Measurements from ENCODE around the gene SLC6A1. TPM values are rescaled to one million over a fixed set of nuclear protein-coding genes. Genes with fewer than 3 reads are reported as not detected.

SLC6A1 gene
- 0.11 TPM in 1 of 2 replicates, not detected in the other for total RNA-seq (2014; rRNA removed; shearing (Covaris generic))

GRCh38 chr3:10992017-10992942 is at the start of gene SLC6A1:
Gene SLC6A1 (plus strand): TSS chr3:10992748. CDS start chr3:11017212, 24,464 bp downstream.
- peak; percentile 30 for DNase-seq (ENCODE audit: low read depth)

DNA sequence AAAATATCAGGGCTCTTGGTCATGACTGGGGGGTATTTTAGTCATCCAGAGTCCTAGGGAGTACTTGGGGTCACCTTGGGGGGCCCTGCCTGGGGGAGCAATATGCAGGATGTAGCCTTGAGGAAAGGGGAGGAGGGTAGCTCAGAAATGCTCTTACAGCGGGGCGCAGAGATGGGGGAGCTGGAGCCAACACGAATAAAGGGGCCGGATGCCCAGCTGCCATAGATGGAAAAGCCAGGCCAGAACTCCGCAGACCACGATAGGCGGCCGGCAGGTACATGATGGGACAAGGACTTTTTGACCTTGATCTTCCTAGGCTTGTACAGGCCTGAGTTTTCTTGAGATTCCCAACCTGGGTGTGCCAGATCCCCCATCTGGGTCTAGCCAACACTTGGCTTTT is 47.7 kb upstream of the SLC6A1 start:
- DNase-seq (ENCODE audit: low read depth), result no peak

- peak; percentile 59 for DNase-seq (ENCODE audit: low read depth)
Observed at GRCh38 chr3:10945683-10946287, 46.8 kb upstream of the SLC6A1 start.

- DNase-seq (ENCODE audit: low read depth), result no peak
Observed at GRCh38 chr3:10946526-10946925, 46.0 kb upstream of the SLC6A1 start.

DNA sequence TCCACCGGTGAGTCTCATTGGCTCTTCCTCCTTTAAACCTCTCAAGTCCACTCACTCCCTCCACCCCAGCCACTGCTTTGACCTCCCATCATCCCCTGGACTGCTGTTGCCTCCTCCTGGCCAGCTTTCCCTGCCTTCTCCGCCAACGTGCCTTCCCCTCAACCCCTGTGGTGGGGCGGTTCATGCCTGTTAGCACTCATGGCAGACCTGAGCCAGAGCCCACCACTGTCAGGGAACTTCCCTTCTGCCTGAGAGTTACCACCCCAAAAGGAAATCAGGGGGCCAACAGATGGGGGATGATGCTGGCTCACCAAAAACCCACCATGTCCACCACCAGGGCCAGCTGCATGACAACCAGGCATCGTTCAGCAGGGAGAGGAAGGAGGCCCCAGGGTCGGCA is 44.2 kb upstream of the SLC6A1 start:
- DNase-seq (ENCODE audit: low read depth), result no peak

GRCh38 chr3:10949197-10949596 is 43.4 kb upstream of the SLC6A1 start:
- no peak for DNase-seq (ENCODE audit: low read depth)

DNA sequence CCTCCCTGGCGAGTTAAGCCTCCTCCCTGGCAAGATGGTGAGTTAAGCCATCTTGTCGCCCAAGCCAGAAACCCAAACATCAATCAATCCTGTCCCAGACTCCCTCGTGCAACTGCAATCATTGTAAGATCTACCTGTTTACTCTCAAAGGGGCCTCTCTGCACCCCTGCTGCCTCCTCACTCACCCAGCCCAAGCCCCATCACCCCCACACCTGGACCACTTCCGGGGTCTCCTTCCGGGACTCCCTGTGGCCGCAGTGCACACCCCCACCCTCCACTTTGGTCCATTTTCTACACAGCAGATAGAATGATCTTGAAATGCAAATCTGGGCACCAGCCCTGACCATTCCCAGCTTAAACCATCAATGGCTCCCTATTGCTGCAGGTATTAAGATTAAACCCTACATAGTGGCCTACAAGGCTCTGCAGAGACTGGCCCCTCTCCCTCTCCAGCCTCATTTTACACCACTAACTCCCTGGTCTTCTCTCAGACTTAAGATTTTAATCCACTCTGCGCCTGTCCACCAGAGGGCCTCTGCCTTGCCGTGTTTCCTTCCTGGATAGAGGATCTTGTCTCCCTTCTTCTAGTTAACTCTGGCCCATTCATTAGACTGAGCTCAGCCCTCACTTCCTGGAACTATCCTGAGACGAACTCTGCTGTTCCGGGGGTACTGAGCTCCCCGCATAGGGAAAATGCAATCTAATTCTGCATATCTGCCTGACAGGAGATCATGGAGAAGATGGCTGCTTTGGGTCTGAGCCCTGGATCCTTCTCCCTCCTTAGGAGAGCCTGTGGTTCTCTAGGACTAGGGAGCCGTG is 41.9 kb upstream of the SLC6A1 start:
- peak; percentile 37 for DNase-seq (ENCODE audit: low read depth)

DNA sequence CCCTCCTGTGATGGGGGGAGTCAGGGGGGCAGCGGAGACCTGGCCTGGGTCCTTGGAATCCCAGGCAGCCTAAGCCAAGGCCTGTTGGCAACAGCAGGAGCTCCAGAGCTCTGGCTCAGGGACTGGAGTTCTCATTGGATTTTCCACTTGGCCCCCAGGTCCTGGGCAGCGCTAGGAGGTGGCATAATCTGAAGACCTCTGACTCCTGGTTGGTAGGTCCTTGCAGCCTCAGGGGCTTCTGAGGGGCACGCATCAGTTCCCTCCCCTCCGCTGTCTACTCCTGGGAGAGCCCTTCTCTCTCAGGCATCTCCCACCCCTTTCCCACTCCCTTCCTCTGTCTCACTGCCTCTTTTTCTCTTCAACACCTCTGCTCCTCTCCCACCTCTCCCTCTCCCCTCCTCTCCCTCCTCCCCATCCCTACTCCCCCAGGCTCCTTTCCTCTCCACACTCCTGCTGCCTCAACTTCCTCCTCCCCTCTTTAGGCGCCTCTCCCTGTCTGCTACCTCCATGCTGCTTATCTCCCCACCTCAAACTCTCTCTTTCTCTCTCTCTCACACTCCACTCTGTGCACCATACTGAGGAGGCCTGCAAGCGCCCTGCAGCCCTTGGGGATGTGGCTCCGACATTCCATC is 41.1 kb upstream of the SLC6A1 start:
- no peak for DNase-seq (ENCODE audit: low read depth)

DNA sequence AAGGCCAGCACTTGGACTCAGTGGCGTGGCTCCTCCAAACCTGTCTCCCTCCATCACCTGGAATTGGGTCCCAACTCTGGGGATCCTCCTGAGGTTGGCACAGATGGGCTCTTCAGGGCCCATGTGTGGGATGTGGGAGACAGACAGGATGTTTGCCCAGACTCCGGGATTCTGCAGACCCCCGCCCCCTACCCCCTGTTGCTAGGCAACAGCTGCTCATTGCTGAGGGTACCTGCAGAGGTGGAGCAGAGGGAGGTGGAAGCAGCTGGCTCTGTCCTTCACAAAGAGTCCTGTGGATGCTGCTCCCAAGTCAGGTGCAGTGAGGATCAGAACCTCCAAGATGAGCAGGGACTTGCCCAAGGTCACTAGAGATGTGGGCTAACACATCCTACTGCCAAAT is 40.0 kb upstream of the SLC6A1 start:
- DNase-seq (ENCODE audit: low read depth), result no peak

- DNase-seq (ENCODE audit: low read depth), result no peak
Observed at GRCh38 chr3:10954740-10955139, 37.8 kb upstream of the SLC6A1 start.

DNA sequence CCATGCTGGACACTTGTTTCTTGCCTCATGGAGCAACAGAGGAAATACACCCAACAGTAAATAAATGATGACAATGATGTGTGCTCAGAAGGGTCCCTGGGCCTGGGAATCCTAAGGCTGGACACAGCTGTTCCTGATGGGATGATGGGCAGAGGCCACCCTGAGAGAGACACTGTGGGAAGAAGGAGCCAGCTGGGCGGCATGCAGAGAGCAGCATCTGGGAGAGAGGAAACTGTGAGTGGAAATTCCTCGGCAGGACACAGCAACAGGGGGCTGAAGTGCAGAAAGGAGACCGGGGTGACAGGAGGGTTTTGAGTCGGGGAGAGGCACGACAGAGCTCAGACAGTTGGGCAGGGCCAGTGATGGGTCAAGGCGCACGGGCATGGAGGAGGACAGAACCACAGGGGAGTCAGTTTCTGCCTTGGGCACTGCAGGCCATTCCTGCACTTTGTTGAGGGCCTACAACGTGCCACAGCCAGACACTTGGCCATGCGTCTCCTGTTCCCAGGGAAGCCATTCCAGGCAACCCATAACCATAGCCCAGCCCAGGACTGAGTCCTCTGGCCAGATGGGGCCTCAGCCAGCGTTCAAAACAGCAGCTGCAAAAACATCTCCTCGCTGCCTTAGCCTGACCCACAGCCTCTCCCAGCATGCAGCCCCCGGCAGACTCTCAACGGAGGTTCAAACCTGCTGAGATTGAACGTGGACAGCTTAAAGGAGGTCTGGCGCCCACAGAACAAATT is 36.7 kb upstream of the SLC6A1 start:
- DNase-seq (ENCODE audit: low read depth), result no peak

- no peak for DNase-seq (ENCODE audit: low read depth)
Observed at GRCh38 chr3:10956531-10956930, 36.0 kb upstream of the SLC6A1 start.

- no peak for DNase-seq (ENCODE audit: low read depth)
Observed at GRCh38 chr3:10956986-10957385, 35.6 kb upstream of the SLC6A1 start.

DNA sequence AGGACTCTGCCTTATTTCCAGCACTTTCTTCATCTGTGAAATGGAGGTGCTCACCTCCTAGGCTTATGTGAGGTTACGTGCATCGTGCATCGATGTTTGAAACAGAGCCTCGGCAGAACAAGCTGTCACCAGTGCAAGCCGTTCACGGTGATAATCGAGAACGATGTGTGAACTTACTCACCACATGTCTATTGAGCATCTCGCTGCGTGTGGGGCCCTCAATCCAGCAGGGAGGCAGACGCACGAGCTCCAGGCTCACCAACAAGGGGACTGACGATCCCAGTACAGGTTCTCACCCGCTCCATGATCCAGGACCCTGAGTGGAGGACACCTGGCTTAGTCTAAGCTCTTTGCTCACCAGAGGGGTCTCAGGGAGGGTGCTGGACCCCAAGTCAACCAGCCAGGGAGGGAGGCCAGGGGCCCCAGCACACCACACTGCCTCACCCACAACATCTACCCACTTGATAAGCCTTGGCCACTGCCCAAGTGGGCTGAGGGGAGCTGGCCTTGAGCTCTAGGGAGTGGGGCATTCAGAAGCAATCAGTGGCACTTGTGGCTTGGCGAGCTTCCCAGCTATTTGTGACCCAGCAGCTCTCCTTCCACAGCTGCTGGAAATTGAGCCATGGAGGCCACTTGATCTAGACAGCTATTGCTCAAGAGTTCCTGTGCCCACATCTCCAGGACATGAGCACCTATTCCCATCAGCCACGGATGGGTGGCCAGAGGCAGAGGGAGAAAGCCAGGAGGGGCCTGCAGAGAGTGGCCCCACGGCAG is 34.4 kb upstream of the SLC6A1 start:
- DNase-seq (ENCODE audit: low read depth), result peak; percentile 63

DNA sequence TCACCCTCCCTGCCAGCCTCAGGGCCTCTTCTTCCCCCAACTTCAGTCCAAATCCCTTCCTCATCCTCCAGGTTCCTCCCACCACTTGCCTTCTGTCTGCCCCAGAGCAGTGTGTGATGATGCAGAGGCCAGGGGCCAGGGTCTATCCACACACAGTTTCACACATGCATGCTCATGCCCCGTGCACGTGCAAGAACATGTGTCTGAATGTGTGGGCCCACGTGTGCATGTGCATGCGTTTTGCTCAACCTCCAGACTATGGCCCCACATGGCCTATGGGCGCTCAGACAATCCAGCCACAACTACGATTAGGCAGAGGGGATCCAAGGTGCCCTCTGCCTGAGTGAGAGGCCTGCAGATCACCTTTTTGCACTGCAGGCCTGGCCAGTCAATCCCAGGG is 32.3 kb upstream of the SLC6A1 start:
- DNase-seq (ENCODE audit: low read depth), result no peak

DNA sequence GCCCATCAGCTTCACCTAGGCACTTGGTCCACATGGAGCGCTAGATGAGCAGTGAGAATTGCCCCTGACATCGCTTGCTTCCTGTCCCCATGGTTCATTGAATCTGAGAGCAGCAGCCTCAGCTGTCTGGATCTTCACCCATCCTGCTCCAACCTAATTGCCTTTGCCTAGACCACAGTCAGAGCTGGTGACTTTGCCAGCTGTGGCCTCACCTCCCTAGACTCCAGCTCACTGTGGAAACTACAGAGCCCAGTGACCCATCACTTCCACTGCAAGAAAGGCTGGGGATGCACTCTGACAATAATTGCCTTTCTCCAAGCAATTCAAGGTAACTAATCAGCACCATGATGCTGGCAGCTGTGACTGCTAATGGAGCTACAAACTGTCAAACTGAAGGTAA is 30.6 kb upstream of the SLC6A1 start:
- no peak for DNase-seq (ENCODE audit: low read depth)

GRCh38 chr3:10962481-10963036 is 30.0 kb upstream of the SLC6A1 start:
- no peak for DNase-seq (ENCODE audit: low read depth)

DNA sequence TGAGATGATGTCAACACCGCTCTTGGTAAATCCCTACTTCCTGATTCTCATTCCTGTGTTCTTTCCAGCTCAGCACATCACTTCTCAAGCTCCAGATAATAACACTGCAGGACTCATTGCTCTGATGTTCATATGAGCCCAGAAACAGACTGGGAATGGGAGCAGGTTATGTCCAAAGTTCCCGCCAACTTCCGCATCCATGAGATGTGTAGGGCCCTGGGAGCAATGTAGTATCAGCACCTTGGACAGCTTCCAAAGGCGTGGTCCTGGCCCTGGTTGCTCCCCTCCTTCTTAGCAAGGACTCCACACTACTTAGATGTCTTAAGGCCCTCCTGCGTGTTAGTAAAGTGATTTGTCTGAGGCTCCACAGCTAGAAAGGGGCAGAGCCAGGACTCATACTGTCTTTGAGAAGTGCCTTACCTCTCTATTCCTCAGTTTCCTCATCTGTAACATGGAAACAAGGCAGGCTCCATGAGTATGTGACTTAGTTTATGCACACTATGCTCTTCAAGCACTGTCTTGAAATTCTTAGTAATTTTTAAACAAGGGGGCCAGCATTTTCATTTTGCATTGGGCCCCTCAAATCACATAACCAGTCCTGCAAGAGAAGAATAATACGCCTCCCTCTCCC is 27.9 kb upstream of the SLC6A1 start:
- DNase-seq (ENCODE audit: low read depth), result peak; percentile 35

- no peak for DNase-seq (ENCODE audit: low read depth)
Observed at GRCh38 chr3:10968401-10968800, 24.1 kb upstream of the SLC6A1 start.

Data from Daoy (cell line).